Dermis microvascular lymphatic vessel endothelial cell (primary cell): ENCODE measurements around the gene HMGCL. TPM values are rescaled to one million over a fixed set of nuclear protein-coding genes. Genes with fewer than 3 reads are reported as not detected.
"Not testable (repeated sequence)": the region's sequence is repeated elsewhere in the genome, so short reads cannot be mapped to it uniquely, and the experiment has no call there.

ENCODE experiments used
- DNase-seq, 2 donors: peaks; one replicate each; pipeline versions ENCODE4 v3.0.0 to v3.0.0-alpha.2; 2010; ENCODE audit warnings: low read depth in 2 of 2
- total RNA-seq: library from RNA; depleted of rRNA; stranded (reverse); fragments of >200 nt; gene quantifications from 2 replicates; pipeline ENCODE4 v1.2.1, GENCODE V29; 2014

The HMGCL gene
- total RNA-seq, result 37.7 and 46.3 TPM in 2 replicates

DNA sequence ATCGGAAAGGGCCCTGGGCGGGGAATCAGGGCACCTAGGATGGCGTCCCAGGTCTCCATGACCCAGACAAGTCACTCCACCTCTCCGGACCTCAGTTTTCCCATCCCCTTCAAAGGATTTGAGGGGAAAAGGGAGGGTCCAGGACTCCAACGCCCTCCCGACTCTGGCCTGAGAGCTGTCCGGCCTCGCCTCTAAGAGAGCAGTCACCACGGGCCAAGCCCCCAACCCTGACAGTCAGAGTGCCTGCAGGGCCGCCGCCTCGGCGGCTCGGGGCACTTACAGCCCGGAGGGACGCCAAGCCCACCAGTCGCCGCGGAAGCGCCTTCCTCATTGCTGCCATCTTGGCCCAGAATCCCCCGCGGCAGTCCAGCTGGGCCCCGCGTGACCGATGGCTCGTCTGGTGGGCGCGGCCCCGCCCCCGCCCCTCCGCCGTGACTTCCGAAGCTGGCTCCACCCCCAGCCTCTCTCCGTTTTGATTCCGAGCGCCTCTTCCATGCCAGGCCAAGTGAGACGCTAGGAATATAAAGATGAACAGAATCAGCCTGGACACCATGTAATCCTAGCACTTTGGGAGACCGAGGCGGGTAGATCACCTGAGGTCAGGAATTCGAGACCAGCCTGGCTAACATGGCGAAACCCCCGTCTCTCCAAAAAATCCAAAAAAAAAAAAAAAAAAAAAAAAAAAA lies at the start of gene HMGCL:
HMGCL (minus strand) TSS at position 354 of the 686 bp plus-strand sequence; CDS start at position 340, 14 bp downstream.
- DNase-seq, result peak; percentile 69 to 91

DNA sequence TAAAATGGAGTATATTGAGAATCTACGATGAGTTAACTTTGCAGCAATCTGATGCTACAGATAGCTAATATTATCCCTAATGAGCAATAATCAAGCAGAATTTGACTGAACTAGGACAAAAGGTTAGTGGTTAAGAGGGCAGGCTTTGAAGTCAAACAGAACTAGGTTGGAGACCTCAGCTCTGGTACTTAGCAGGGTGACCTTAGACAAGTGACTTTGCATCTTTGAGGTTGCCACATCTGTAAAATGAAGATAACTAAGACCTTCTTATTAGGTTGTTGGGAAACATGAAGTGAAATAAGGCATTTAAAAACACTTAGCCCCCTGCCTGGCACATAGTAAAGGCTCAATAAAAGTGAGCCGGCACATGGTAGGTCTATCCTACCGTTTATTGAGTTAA lies 47.2 kb upstream of the HMGCL start:
- no peak for DNase-seq

GRCh38 chr1:23869051-23869450 lies 43.8 kb upstream of the HMGCL start:
- DNase-seq, result no peak

DNA sequence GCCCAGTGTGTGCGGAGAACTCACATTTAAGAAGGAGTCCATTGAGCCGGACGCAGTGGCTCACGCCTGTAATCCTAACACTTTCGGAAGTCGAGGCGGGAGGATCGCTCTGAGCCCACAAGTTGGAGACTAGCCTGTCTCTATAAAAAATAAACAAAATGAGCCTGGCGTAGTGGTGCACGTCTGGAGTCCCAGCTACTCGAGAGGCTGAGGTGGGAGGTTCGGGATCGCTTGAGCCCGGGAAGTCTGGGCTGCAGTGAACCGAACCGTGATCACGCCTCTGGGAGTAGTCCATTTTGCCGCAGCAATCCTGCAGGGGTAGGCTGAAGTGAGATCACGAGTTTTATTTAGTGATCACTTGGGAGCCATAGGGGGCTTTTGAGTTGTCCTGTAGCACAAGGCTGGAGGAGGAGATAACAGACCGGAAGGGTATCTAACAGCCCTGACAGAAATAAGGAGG lies 43.4 kb upstream of the HMGCL start:
- DNase-seq, result peak in 1 of 2 donors; percentile 2

DNA sequence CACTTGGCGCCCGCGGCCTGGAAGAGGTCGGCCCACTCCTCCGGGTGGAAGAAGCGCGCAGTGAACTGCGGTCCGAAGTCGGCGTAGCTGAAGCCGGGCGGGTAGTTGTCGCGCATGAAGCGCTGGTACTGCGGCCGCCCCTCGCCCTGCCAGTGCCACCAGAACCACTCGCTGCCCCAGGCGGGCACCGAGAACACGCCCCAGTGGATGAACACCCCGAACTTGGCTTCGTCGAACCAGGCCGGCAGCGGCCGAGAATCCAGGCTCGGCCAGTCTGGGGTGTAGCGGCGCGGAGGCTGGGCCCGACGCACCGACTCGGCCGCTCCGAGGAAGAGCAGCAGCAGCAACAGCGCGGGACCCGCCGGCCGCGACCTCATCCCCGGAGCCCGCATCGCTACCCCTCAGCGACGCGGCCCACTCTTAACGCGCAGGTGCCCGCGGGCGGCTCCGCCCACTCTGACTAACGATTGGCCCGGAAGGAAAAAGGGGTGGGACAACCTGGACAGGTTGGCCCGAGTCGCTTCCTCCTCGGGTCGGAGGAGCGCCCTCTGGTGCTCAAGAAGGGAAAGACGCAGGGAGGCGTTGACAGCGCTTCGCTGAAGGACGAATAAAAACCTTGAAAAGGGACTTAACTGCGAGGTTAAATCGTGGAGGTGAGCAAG lies 42.8 kb upstream of the HMGCL start, which contains the start of gene FUCA1:
FUCA1 (minus strand) TSS at position 396 of the 662 bp plus-strand sequence; CDS start at position 392, 4 bp downstream.
- DNase-seq, result peak; percentile 68 to 88

DNA sequence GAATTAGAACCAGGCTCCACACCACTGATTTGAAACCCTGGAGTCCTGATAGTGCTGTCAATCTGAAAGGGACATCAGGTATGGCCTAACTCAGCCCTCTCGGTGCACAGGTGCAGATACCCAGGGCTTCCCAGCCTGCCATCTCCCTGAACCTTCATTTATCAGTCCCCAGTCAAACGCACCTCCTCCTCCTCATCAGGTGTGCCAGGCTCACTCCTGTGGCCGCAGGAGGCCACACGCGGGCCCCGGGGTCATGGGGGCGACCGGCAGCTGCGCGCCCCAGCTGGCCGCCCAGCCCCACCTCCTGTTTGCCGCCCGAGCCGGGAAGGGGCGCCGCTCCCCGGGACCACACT lies 42.3 kb upstream of the HMGCL start:
- DNase-seq, result no peak

GRCh38 chr1:23865543-23865930 lies 40.3 kb upstream of the HMGCL start:
- no peak for DNase-seq

- no peak for DNase-seq
Measured at GRCh38 chr1:23864801-23865542, 39.7 kb upstream of the HMGCL start.

DNA sequence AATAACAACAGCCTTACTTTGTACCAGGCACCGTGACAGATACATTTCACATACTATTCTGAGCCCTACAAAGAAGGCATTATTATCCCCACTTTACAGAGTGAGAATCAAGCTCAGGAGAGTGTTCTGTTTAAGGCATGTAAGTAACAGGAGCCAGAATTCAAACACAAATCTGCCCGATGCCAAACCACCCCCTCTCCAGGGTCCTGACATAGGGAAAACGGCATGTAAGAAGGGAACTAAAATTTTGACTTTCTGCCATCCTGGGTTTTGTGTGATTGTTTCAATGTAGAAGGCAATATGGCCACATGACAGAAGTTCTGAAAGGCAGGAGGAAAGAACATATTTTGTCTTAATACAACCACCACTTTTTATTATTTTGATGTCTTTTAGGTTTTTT lies 37.4 kb upstream of the HMGCL start:
- DNase-seq, result no peak

DNA sequence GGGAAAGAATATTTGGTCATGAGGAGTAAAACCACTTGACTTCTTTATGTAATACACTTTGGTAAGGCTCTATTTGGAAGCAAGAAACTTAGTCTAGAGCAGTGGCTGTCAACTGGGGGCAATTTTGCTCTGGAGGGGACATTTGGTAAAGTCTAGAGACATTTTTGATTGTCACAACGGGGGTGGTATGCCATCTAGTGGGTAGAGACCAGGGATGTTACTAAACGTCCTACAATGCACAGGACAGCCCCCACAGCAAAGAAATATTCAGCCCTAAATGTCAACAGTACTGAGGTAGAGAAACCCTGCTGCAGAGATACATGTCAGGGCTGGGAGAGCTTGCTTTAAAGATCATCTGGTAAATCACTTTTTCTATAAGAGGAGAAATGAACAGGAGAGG lies 29.3 kb upstream of the HMGCL start:
- DNase-seq, result peak; percentile 21 to 40

GRCh38 chr1:23853124-23853523 lies 27.9 kb upstream of the HMGCL start:
- DNase-seq, result not testable (repeated sequence)

DNA sequence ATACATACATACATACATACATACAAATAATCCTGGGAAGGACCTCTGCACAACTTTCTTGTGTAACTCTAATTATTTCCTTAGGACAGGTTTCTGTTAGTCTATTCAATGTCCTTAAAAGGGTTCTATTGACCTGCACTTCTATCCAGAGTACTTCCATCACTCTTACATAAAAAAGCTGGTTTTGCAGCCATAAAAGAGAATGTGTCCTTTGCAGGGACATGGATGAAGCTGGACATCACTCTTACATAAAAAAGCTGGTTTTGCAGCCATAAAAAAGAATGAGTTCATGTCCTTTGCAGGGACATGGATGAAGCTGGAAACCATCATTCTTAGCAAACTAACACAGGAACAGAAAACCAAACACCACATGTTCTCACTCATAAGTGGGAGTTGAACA lies 26.2 kb upstream of the HMGCL start:
- not testable (repeated sequence) for DNase-seq

- no peak for DNase-seq
Measured at GRCh38 chr1:23848673-23849616, 23.7 kb upstream of the HMGCL start.

GRCh38 chr1:23847482-23848095 lies 22.4 kb upstream of the HMGCL start:
- DNase-seq, result not testable (repeated sequence)

DNA sequence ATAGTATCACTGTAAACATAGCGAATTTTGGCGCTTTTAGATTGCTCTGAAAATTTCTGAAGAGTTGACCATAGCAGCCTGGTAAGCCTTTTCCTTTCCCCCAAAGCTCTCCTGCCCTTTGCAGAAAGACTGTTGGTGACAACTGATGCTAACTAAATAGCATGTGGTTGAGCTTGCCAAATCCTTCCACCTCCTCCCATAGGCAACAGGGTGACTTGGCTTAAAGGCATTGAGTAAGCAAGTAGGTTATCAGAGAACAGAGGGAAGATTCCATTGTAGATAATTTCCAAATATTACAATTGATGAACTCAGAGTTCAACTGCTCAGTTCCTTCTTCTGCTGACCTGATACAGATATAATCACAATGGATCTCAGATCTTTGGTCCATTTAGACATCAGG lies 19.9 kb upstream of the HMGCL start:
- no peak for DNase-seq

GRCh38 chr1:23843644-23844043 lies 18.4 kb upstream of the HMGCL start:
- DNase-seq, result no peak

DNA sequence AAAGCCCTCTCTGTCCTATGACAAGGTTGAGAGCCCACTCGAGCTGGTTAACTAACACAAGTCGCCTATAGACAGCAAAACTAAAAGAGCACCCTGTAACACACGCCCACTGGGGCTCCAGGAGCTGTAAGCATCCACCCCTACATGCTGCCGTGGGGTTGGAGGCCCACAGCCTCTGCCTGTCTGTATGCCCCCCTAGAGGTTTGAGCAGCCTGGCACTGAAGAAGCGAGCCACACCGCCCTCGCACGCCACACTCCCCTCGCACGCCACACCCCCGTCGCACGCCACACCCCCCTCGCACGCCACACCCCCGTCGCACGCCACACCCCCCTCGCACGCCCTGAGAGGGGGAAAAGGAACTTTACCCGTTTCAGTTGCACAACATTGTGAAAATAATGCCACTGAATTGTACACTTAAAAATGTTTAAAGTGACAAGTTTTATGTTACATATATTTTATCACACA lies 13.2 kb upstream of the HMGCL start:
- DNase-seq, result peak in 1 of 2 donors; percentile 61

DNA sequence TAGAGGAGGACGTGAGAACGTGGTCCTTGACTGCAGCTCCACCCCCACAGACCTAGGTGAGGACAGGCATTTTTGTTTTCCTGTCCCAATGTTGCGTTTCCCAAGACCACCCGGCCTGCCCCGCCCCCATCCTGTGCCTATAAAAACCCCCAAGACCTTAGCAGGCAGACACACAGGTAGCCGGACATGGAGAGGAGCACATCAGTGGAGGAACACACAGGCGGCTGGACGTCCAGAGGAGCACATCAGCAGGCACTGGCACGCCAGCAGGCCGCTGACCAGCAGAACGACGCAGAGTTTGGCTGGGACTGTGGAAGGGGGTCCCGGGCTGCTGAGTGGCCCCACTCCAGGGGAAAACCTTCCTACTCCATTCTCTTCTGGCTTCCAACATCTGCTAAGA lies 12.7 kb upstream of the HMGCL start:
- no peak for DNase-seq

DNA sequence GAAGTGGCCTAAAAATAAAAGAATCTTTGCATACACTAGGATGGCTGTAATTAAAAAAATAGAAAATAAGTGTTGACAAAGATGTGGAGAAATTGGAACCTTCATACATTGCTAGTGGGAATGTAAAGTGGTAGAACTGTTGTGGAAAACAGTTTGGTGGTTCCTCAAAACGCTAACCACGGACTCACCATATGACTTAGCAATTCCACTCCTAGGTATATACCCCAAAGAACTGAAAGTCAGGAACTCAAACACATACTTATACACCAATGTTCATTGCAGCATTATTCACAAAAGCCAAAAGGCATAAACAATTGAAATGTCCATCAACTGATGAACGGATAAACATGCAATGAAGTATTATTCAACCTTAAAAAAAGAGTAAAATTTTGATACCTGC lies 10.8 kb upstream of the HMGCL start:
- DNase-seq, result no peak

DNA sequence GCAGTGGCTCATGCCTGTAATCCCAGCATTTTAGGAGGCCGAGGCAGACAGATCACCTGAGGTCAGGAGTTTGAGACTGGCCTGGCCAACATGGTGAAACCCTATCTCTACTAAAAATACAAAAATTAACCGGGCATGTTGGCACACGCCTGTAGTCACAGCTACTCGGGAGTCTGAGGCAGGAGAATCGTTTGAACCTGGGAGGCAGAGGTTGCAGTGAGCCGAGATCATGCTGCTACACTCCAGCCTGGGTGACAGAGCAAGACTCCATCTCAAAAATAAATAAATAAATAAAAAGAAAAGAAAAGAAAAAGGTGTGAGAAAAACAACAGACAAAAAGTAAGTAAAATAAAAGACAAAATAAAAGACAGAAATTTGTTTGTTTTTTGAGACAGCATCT lies 8.9 kb upstream of the HMGCL start:
- not testable (repeated sequence) for DNase-seq

- DNase-seq, result no peak
Measured at GRCh38 chr1:23827717-23828116, 2.5 kb upstream of the HMGCL start.
